Measurements from ENCODE around the gene EIF3M.

The EIF3M gene

DNA sequence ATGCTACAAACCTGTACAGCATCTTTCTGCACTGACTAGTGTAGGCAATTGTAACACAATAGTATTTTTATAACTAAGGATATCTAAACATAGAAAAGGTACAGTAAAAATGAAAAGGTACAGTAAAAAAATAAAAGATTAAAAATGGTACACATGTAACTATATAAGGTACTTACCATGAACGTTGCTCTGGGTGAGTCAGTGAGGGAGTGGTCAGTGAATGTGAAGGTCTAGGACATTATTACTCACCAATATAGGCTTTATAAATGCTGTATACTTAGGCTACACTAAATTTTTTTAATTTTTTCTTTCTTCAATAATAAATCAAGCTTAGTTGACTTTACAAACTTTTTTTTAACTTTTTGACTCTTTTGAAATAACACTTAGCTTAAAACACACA lies 59.9 kb downstream of the EIF3M start:
- no peak overlapping the region for H3K27ac ChIP-seq (ENCODE audit: low read depth, low read length)
- no peaks in the 10 kb centered on the region for H3K36me3 ChIP-seq (ENCODE audit: insufficient read depth, low read length)
- H3K9ac ChIP-seq (ENCODE audit: low read length) = no peak overlapping the region
- no peak overlapping the region for H3K4me3 ChIP-seq (ENCODE audit: low read depth in 1 of 2, low read length in 2 of 2)
- H3K4me1 ChIP-seq (ENCODE audit: insufficient read depth, low read length) = no peaks in the 10 kb centered on the region
- H3K27me3 ChIP-seq (ENCODE audit: control insufficient read depth in 1 of 2, insufficient read depth in 2 of 2, low read length in 2 of 2) = no peaks in the 10 kb centered on the region
- no peaks in the 10 kb centered on the region for H3K9me3 ChIP-seq (ENCODE audit: low read length)

Measured in muscle layer of colon (tissue), 2 donors.